H1 (cell line): ENCODE measurements around the gene SAFB. TPM values are rescaled to one million over a fixed set of nuclear protein-coding genes. Genes with fewer than 3 reads are reported as not detected.

ENCODE experiments used
- ASH2L ChIP-seq: fragments of 200-600, 300-600 bp; sonication (generic); IDR thresholded peaks from one replicate; pipeline ENCODE4 v1.7.1; 2017; ENCODE audit warnings: low read length
- BACH1 ChIP-seq: IDR thresholded peaks from 2 replicates; pipeline ENCODE4 v1.6.1; 2012; ENCODE audit warnings: low read length, improper control_type of control experiment
- CBX5 ChIP-seq: fragments of 300-800, 300-1000 bp; sonication (generic); IDR thresholded peaks from 2 replicates; pipeline ENCODE4 v1.7.1; 2016; ENCODE audit warnings: antibody characterized with exemption, low read length, low read depth
- CTBP2 ChIP-seq: IDR thresholded peaks from 2 replicates; pipeline ENCODE4 v1.7.0; 2011; ENCODE audit warnings: borderline replicate concordance, mild to moderate bottlenecking, moderate library complexity, mixed read lengths, low read length; ENCODE audit not compliant: insufficient read depth, insufficient read length
- EZH2 ChIP-seq: fragments of 200-600 bp; sonication (generic); IDR thresholded peaks from 2 replicates; pipeline ENCODE4 v1.7.1; 2012; ENCODE audit warnings: low read depth, mild to moderate bottlenecking, moderate library complexity, low read length, inconsistent platforms; ENCODE audit not compliant: severe bottlenecking
- FOSL1 ChIP-seq: IDR thresholded peaks from 2 replicates; pipeline ENCODE4 v1.6.1; 2011; ENCODE audit warnings: mild to moderate bottlenecking, low read depth, low read length, moderate library complexity; ENCODE audit not compliant: insufficient read depth
- HDAC2 ChIP-seq, 2 experiments: fragments of 300-600 bp in 1 of 2; sonication (generic) in 1 of 2; IDR thresholded peaks; 2 replicates each; pipeline ENCODE4 v1.6.1; 2011 to 2012; ENCODE audit warnings: low read depth in 2 of 2, low read length in 2 of 2, mild to moderate bottlenecking in 2 of 2, moderate library complexity in 2 of 2, borderline replicate concordance in 1 of 2, inconsistent platforms in 1 of 2
- KDM1A ChIP-seq: fragments of 200-600, 300-600 bp; sonication (generic); IDR thresholded peaks from 2 replicates; pipeline ENCODE4 v1.7.1; 2016; ENCODE audit warnings: mild to moderate bottlenecking, low read length, borderline replicate concordance
- NANOG ChIP-seq: IDR thresholded peaks from 2 replicates; pipeline ENCODE4 v1.6.1; 2011; ENCODE audit warnings: low read length, low read depth, mild to moderate bottlenecking, inconsistent platforms; ENCODE audit not compliant: insufficient read depth, poor library complexity, severe bottlenecking
- PHF8 ChIP-seq: fragments of 200-600 bp; sonication (generic); conservative IDR thresholded peaks from 2 replicates; pipeline ENCODE4 v1.7.1; 2012; ENCODE audit warnings: low read depth, mild to moderate bottlenecking, inconsistent platforms, low read length, moderate library complexity
- POLR2A ChIP-seq, 2 experiments: IDR thresholded peaks; 1 replicate in 1 of 2; 2 replicates in 1 of 2; pipeline ENCODE4 v1.6.1; 2011; ENCODE audit warnings: low read depth in 2 of 2, low read length in 2 of 2, mild to moderate bottlenecking in 2 of 2; ENCODE audit errors: control extremely low read depth in 1 of 2
- RAD21 ChIP-seq, 2 experiments: IDR thresholded peaks in 1 of 2; conservative IDR thresholded peaks in 1 of 2; 2 replicates each; pipeline ENCODE4 v1.6.1; 2011; ENCODE audit warnings: low read depth in 2 of 2, low read length in 2 of 2, improper control_type of control experiment in 1 of 2, inconsistent platforms in 1 of 2, mild to moderate bottlenecking in 1 of 2, moderate library complexity in 1 of 2
- SUZ12 ChIP-seq: fragments of 200-600 bp; sonication (generic); IDR thresholded peaks from 2 replicates; pipeline ENCODE4 v1.6.1; 2012; ENCODE audit warnings: mild to moderate bottlenecking, inconsistent platforms, low read length, moderate library complexity, mixed read lengths
- TAF1 ChIP-seq: IDR thresholded peaks from 2 replicates; pipeline ENCODE4 v1.6.1; 2011; ENCODE audit warnings: mild to moderate bottlenecking, low read depth, low read length
- TAF7 ChIP-seq: optimal IDR thresholded peaks from 2 replicates; pipeline ENCODE3; 2011; ENCODE audit warnings: low read depth, mild to moderate bottlenecking, inconsistent platforms, low read length, moderate library complexity, borderline replicate concordance
- polyA plus RNA-seq, 7 experiments: library from polyadenylated mRNA; depleted of rRNA in 3 of 7; stranded (reverse) in 5 of 7; unstranded in 2 of 7; fragments of >200 nt in 5 of 7; fragments of 200-250 nt in 2 of 7; gene quantifications; 1 replicate in 5 of 7; 2 replicates in 1 of 7; 4 replicates in 1 of 7; pipeline versions ENCODE4 v1.2.1 to v1.2.3, GENCODE V29; 2011 to 2013; ENCODE audit warnings: missing spikeins in 2 of 7, mixed read lengths in 2 of 7
- total RNA-seq: library from RNA; stranded (reverse); fragmentation: NEBNext Ultra II Directional; extraction: Animal tissue kit (Norgen Biotek cat#: 25700); gene quantifications from 2 replicates; pipeline ENCODE4 v1.2.1, GENCODE V29; 2021

Gene SAFB
- total and polyA plus RNA-seq, 2 of the 8 experiments (the other 6 are each of a cell fraction or from before 2014, with no cell fraction given) = 27.0 to 110 TPM

DNA sequence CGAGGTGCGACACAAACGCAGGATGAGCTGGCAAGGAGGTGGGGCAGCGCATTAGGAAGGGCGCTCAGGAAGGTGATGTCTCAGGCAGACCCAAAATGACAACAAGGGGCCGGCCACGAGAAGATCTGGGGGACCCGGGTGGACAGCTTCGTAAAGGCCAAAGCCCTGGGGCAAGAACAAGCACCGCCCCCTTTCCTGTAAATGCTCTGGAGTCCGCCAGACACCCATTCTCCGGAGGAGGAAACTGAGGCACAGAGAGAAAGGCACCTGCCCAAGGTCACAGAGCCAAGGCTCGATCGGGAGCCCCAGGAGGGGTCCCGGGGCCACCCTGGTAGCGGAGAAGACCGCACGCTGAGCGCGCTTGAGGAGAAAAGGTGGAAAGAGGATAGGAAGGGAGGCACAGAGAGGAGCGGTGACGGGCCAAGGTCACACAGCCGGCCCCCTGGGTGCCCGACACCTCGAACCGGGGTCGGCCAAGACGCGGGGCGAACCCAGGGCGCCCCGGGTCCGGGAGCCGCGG lies 878 bp upstream of the SAFB start (continued):
- peak in 1 of 2 experiments; percentile 98; a peak in 1 of 4 replicates for TF ChIP-seq HDAC2 (IDR thresholded peaks at IDR 0.05; ENCODE audit: borderline replicate concordance in 1 of 2, low read depth in 2 of 2, low read length in 2 of 2)
- no peak for TF ChIP-seq EZH2
- no peak for TF ChIP-seq TAF7
- TF ChIP-seq TAF1 = no peak
- TF ChIP-seq NANOG = no peak
- no peak for TF ChIP-seq RAD21 (IDR thresholded peaks at IDR 0.05 in 1 of 2, conservative IDR thresholded peaks at IDR 0.05 in 1 of 2; ENCODE audit: low read depth in 2 of 2, low read length in 2 of 2)
- TF ChIP-seq FOSL1 = no peak
- no peak for TF ChIP-seq ASH2L
- no peak for TF ChIP-seq PHF8
- no peak for TF ChIP-seq BACH1
- TF ChIP-seq POLR2A (IDR thresholded peaks at IDR 0.05; ENCODE audit: control extremely low read depth in 1 of 2, low read depth in 2 of 2, low read length in 2 of 2) = no peak
- TF ChIP-seq KDM1A = peak; percentile 95
- TF ChIP-seq CTBP2 = no peak
- TF ChIP-seq CBX5 = no peak
- no peak for TF ChIP-seq SUZ12
